H1 (cell line): Measurements from ENCODE around the gene CA10. TPM values are rescaled to one million over a fixed set of nuclear protein-coding genes. Genes with fewer than 3 reads are reported as not detected.

Source experiments
- CTCF ChIA-PET: fragments of 300-600 bp; sonication (Branson Sonifier 250); formaldehyde crosslinking; loops from one replicate; lab custom pipeline; 2021; ENCODE audit not compliant: partially characterized antibody; lab: Charles Lee
- POLR2A ChIA-PET: fragments of 300-600 bp; sonication (Branson Sonifier 250); formaldehyde crosslinking; loops from one replicate; lab custom pipeline; 2021; ENCODE audit warnings: inconsistent platforms; ENCODE audit not compliant: partially characterized antibody; lab: Charles Lee
- DNase-seq, 2 experiments: peaks; one replicate each; pipeline versions ENCODE4 v3.0.0 to v3.0.0-alpha.2; 2010 to 2022; ENCODE audit warnings: low spot score in 2 of 2, low read depth in 1 of 2, mixed read lengths in 1 of 2
- FAIRE-seq: peaks from 2 replicates; lab custom pipeline; 2011; peaks lifted over from hg19 to GRCh38; lab: Jason Lieb, UNC
- H2AFZ ChIP-seq: 2 replicates; pipeline ENCODE4 v1.8.1; 2012; ENCODE audit warnings: low read length, inconsistent platforms
- H2AK5ac ChIP-seq: 2 replicates; pipeline ENCODE4 v1.6.1; 2013; ENCODE audit warnings: low read depth, low read length
- H2BK120ac ChIP-seq: replicated peaks from 2 replicates; pipeline ENCODE3; 2013; ENCODE audit warnings: low read depth, low read length, inconsistent platforms
- H2BK12ac ChIP-seq: 2 replicates; pipeline ENCODE4 v1.6.1; 2013; ENCODE audit warnings: low read depth, low read length
- H2BK15ac ChIP-seq: 2 replicates; pipeline ENCODE4 v1.6.1; 2013; ENCODE audit warnings: low read length
- H2BK20ac ChIP-seq: 2 replicates; pipeline ENCODE4 v1.6.1; 2013; ENCODE audit warnings: low read length
- H2BK5ac ChIP-seq: 2 replicates; pipeline ENCODE4 v1.6.1; 2013; ENCODE audit warnings: low read depth, low read length
- H3K14ac ChIP-seq: 2 replicates; pipeline ENCODE4 v1.6.1; 2013; ENCODE audit warnings: inconsistent platforms; ENCODE audit not compliant: insufficient read length
- H3K18ac ChIP-seq: 2 replicates; pipeline ENCODE4 v1.6.1; 2013; ENCODE audit warnings: low read length; ENCODE audit errors: extremely low read depth
- H3K23ac ChIP-seq: 2 replicates; pipeline ENCODE4 v1.6.1; 2013; ENCODE audit warnings: inconsistent platforms; ENCODE audit not compliant: insufficient read length
- H3K23me2 ChIP-seq: 2 replicates; pipeline ENCODE4 v1.6.1; 2013; ENCODE audit warnings: low read depth, low read length
- H3K27ac ChIP-seq: 2 replicates; pipeline ENCODE4 v1.6.1; 2011; ENCODE audit warnings: low read depth, low read length, inconsistent platforms
- H3K27me3 ChIP-seq, 4 experiments: replicated peaks in 1 of 4; 1 replicate in 1 of 4; 2 replicates in 3 of 4; pipeline versions ENCODE4 v1.6.1 to v1.8.1; 2011 to 2013; ENCODE audit warnings: low read length in 3 of 4, mild to moderate bottlenecking in 3 of 4, inconsistent platforms in 2 of 4, mixed read lengths in 2 of 4, moderate library complexity in 1 of 4; ENCODE audit not compliant: control insufficient read depth in 3 of 4, insufficient read depth in 3 of 4; ENCODE audit errors: extremely low read depth in 1 of 4
- H3K36me3 ChIP-seq, 4 experiments: 2 replicates each; pipeline versions ENCODE4 v1.6.1 to v1.8.1; 2011 to 2013; ENCODE audit warnings: mild to moderate bottlenecking in 4 of 4, low read length in 3 of 4, moderate library complexity in 2 of 4, control low read depth in 1 of 4, inconsistent platforms in 1 of 4; ENCODE audit not compliant: insufficient read depth in 4 of 4, control insufficient read depth in 2 of 4
- H3K4ac ChIP-seq: replicated peaks from 2 replicates; pipeline ENCODE3; 2013; ENCODE audit warnings: low read length, low read depth, mixed read lengths, inconsistent platforms; ENCODE audit not compliant: insufficient read length
- H3K4me1 ChIP-seq, 4 experiments: replicated peaks in 1 of 4; 1 replicate in 1 of 4; 2 replicates in 3 of 4; pipeline versions ENCODE4 v1.6.1 to v1.8.1; 2011 to 2013; ENCODE audit warnings: low read length in 3 of 4, inconsistent platforms in 2 of 4, mixed read lengths in 1 of 4; ENCODE audit not compliant: insufficient read depth in 4 of 4, control insufficient read depth in 3 of 4
- H3K4me2 ChIP-seq, 2 experiments: 2 replicates each; pipeline versions ENCODE4 v1.6.1 to v1.8.1; 2011 to 2013; ENCODE audit warnings: low read depth in 2 of 2, low read length in 2 of 2, control low read depth in 1 of 2, inconsistent platforms in 1 of 2, mild to moderate bottlenecking in 1 of 2; ENCODE audit not compliant: insufficient read depth in 1 of 2
- H3K4me3 ChIP-seq, 4 experiments: fragments of 200-600, 300-600 bp in 1 of 4; sonication (generic), shearing (Covaris generic), sonication (Bioruptor Twin) in 1 of 4; 2 replicates each; pipeline versions ENCODE4 v1.5.1 to v1.8.1; 2011 to 2016; ENCODE audit warnings: low read length in 4 of 4, low read depth in 3 of 4, control low read depth in 2 of 4, inconsistent platforms in 2 of 4, mild to moderate bottlenecking in 2 of 4, mixed read lengths in 1 of 4, moderate library complexity in 1 of 4; ENCODE audit not compliant: insufficient read depth in 2 of 4; ENCODE audit errors: extremely low read depth in 1 of 4
- H3K56ac ChIP-seq: replicated peaks from 2 replicates; pipeline ENCODE3; 2013; ENCODE audit warnings: low read depth, mild to moderate bottlenecking, mixed read lengths, low read length, inconsistent platforms; ENCODE audit not compliant: insufficient read length
- H3K79me1 ChIP-seq: 2 replicates; pipeline ENCODE4 v1.6.1; 2013; ENCODE audit warnings: low read depth, low read length, control low read depth
- H3K79me2 ChIP-seq, 2 experiments: 2 replicates each; pipeline versions ENCODE4 v1.6.1 to v1.8.1; 2012 to 2013; ENCODE audit warnings: low read length in 2 of 2, mild to moderate bottlenecking in 2 of 2, inconsistent platforms in 1 of 2; ENCODE audit not compliant: insufficient read depth in 2 of 2, control insufficient read depth in 1 of 2
- H3K9ac ChIP-seq, 4 experiments: replicated peaks in 1 of 4; 1 replicate in 1 of 4; 2 replicates in 3 of 4; pipeline versions ENCODE4 v1.6.1 to v1.8.1; 2011 to 2013; ENCODE audit warnings: low read depth in 3 of 4, low read length in 3 of 4, control low read depth in 2 of 4, mild to moderate bottlenecking in 2 of 4, moderate library complexity in 2 of 4, inconsistent platforms in 1 of 4; ENCODE audit errors: extremely low read depth in 1 of 4
- H3K9me3 ChIP-seq, 2 experiments: 2 replicates each; pipeline versions ENCODE4 v1.6.1 to v1.8.1; 2012 to 2013; ENCODE audit warnings: mild to moderate bottlenecking in 2 of 2, moderate library complexity in 2 of 2, control low read depth in 1 of 2, inconsistent platforms in 1 of 2, low read depth in 1 of 2, low read length in 1 of 2, mixed read lengths in 1 of 2; ENCODE audit not compliant: insufficient read depth in 2 of 2
- H4K20me1 ChIP-seq, 2 experiments: replicated peaks in 1 of 2; 2 replicates each; pipeline versions ENCODE3 to v1.8.1; 2011 to 2013; ENCODE audit warnings: inconsistent platforms in 2 of 2, low read length in 2 of 2, mild to moderate bottlenecking in 1 of 2; ENCODE audit not compliant: insufficient read depth in 2 of 2, control insufficient read depth in 1 of 2
- H4K5ac ChIP-seq: 2 replicates; pipeline ENCODE4 v1.6.1; 2013; ENCODE audit warnings: low read length, low read depth, mixed read lengths, inconsistent platforms; ENCODE audit not compliant: insufficient read length
- H4K8ac ChIP-seq: 2 replicates; pipeline ENCODE4 v1.8.0; 2013; ENCODE audit warnings: mild to moderate bottlenecking, moderate library complexity, low read length, inconsistent platforms; ENCODE audit not compliant: insufficient read depth; ENCODE audit errors: extremely low read depth
- H4K91ac ChIP-seq: replicated peaks from 2 replicates; pipeline ENCODE3; 2013; ENCODE audit warnings: low read length, mixed read lengths, inconsistent platforms; ENCODE audit not compliant: insufficient read length
- JUN ChIP-seq: IDR thresholded peaks from 2 replicates; pipeline ENCODE4 v1.6.1; 2011; ENCODE audit warnings: low read depth, mild to moderate bottlenecking, improper control_type of control experiment, low read length
- SP4 ChIP-seq: IDR thresholded peaks from 2 replicates; pipeline ENCODE4 v1.6.1; 2012; ENCODE audit warnings: low read length, inconsistent platforms
- WGBS, 2 experiments: shearing (Covaris generic) in 1 of 2; methylation state at CpG; one replicate each; pipeline versions ENCODE4 v1.1.6 to v1.1.7; 2013 to 2015; ENCODE audit warnings: low lambda C conversion rate in 2 of 2, mixed read lengths in 2 of 2, inconsistent platforms in 1 of 2, low coverage in 1 of 2, missing lambda C conversion rate in 1 of 2; ENCODE audit not compliant: insufficient replicate concordance in 2 of 2, insufficient coverage in 1 of 2, insufficient read length in 1 of 2; ENCODE audit errors: extremely low coverage in 1 of 2, missing lambda C conversion rate in 1 of 2; 5-methylcytosine and 5-hydroxymethylcytosine counted together
- polyA plus RNA-seq, 7 experiments: library from polyadenylated mRNA; depleted of rRNA in 3 of 7; stranded (reverse) in 5 of 7; unstranded in 2 of 7; fragments of >200 nt in 5 of 7; fragments of 200-250 nt in 2 of 7; gene quantifications; 1 replicate in 5 of 7; 2 replicates in 1 of 7; 4 replicates in 1 of 7; pipeline versions ENCODE4 v1.2.1 to v1.2.3, GENCODE V29; 2011 to 2013; ENCODE audit warnings: missing spikeins in 2 of 7, mixed read lengths in 2 of 7
- total RNA-seq: library from RNA; stranded (reverse); fragmentation: NEBNext Ultra II Directional; extraction: Animal tissue kit (Norgen Biotek cat#: 25700); gene quantifications from 2 replicates; pipeline ENCODE4 v1.2.1, GENCODE V29; 2021

Gene CA10
- total and polyA plus RNA-seq, 2 of the 8 experiments (the other 6 are each of a cell fraction or from before 2014, with no cell fraction given): 0.60 to 0.63 TPM

DNA sequence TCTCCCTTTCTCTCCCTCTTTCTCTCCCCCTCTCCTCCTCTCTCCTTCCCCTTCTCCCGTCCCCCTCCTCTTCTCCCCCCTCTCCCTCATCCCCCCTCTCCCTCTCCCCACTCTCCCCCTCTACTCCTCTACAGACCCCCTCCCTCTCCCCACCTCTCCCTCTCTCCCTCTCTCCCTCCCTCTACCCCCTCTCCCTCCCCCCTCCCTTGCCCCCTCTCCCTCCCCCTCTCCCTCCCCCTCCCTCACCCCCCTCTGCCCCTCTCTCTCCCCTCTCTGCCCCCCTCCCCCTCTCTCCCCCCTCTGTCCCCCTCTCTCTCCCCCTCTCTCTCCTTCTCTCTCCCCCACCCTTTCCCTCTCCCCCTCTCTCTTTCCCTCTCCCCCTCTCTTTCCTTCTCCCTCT lies 545.3 kb downstream of the CA10 start:
- Histone ChIP-seq H2BK12ac (no peak overlapping the region), H3K23me2 (no peaks in the 10 kb centered on the region), H4K8ac (no peak overlapping the region), H3K79me1 (no peaks in the 10 kb centered on the region), H3K9ac (no peak overlapping the region), H3K79me2 (no peaks in the 10 kb centered on the region), H3K56ac (no peak overlapping the region), H2BK5ac (no peak overlapping the region), H4K20me1 (no peaks in the 10 kb centered on the region), H3K9me3 (no peaks in the 10 kb centered on the region), H3K36me3 (no peaks in the 10 kb centered on the region), H2BK120ac (no peak overlapping the region), H2AFZ (no peak overlapping the region), H3K4me1 (no peaks in the 10 kb centered on the region), H3K18ac (no peak overlapping the region), H2BK20ac (no peak overlapping the region), H3K4me2 (no peak overlapping the region), H3K27me3 (no peaks in the 10 kb centered on the region), H3K4ac (no peak overlapping the region), H4K5ac (no peak overlapping the region), H4K91ac (no peak overlapping the region), H3K23ac (no peak overlapping the region), H2AK5ac (no peak overlapping the region), H2BK15ac (no peak overlapping the region), H3K4me3 (no peak overlapping the region), H3K27ac (no peak overlapping the region), H3K14ac (no peak overlapping the region)
- no CpG with 5 or more reads among the region's 1 CpG for WGBS, 2 experiments
- ChIA-PET CTCF (interaction anchor here (0.7 to 2.8 kb wide), 2 partner anchors 21 to 28 kb away, joined by 3 to 6 read pairs; no protein-coding TSS in a partner anchor), POLR2A (no interaction called here)
- TF ChIP-seq JUN (no peak), SP4 (no peak)
- DNase-seq: no peak
- no peak for FAIRE-seq
